GM21576 (cell line): ENCODE results near the gene KCNJ5.

Experiments
- ATAC-seq: cut with Tn5 transposase; IDR thresholded peaks from one replicate; pipeline ENCODE4 v1.9.1; 2021; ENCODE audit warnings: mild to moderate bottlenecking, moderate library complexity; ENCODE audit not compliant: unreplicated experiment

KCNJ5 gene

DNA sequence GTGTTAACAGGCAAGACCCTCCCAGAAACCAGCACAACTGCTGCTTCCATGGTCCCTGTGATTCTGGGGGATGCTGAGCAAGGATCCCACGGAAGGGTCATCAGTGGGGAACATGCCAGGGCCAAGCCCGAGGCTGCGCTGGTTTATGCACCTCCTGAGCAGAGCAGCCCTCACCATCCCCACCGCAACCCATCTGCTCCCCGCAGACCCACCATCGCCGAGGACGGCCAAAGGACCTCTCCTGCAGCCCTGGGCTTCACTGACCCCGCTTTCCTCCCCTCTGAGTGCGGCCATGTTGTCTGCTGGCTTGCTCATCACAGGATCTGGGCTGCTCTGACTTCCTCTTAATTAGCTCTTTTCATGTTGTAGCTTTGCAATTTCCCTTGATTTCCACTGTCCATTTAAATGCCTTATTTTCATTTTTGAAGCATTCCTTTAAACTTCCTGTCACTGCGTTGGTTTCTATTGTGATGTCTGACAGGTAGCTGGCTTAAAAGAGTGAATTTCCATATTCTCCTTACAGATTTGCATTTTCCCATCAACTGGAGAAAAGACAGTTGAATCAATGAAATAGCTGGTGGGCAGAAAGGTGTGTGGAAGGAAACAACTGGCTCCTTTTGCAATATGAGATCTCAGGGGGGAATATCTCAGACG, 36.7 kb downstream of the KCNJ5 start:
- ATAC-seq, result no peak

DNA sequence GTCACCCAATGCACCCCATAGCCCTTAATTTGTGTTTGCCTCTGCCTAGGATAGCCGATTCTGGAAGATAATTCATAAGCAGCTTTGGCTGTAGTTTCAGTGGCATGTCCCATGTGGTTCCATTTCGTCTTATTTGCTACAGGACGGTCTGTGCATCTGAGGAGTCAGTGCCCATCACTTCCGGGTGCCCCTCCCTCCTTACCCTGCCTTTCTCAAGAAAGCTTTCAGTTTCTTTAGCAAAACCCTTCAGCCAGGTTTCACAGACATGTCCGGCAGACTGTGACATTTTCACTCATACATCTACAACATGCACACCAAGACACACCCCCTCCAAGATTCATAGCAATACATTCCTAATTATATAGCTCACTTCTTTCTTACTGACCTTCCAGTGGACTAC, 37.2 kb downstream of the KCNJ5 start:
- peak; percentile 98 for ATAC-seq

DNA sequence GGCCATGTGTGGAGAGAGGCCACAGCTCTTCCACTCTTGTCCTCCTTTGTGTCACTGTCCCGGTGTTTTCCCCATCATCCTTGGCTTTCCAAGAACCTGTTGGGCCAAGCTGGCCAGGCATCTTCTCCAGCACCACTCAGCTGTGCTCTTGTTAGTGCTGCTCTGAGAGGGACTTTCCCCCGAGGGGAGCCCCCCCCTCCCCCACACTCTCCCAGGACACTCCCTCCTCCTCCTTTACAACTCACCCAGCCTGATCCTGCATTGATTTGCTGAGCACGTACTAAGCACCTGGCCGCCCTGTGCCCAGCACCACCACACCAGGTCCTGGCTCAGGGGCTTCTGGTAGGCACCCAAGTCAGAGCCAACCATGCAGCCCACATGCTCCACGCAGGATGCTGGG, 38.3 kb downstream of the KCNJ5 start:
- ATAC-seq, result no peak

GRCh38 chr11:128929991-128930390, 38.8 kb downstream of the KCNJ5 start:
- ATAC-seq, result no peak

- ATAC-seq, result no peak
These were observed 39.9 kb downstream of the KCNJ5 start for GRCh38 chr11:128931066-128931465.

- no peak for ATAC-seq
These were observed 40.5 kb downstream of the KCNJ5 start for GRCh38 chr11:128931668-128932067.

GRCh38 chr11:128933481-128934178, 42.5 kb downstream of the KCNJ5 start:
- ATAC-seq, result no peak

DNA sequence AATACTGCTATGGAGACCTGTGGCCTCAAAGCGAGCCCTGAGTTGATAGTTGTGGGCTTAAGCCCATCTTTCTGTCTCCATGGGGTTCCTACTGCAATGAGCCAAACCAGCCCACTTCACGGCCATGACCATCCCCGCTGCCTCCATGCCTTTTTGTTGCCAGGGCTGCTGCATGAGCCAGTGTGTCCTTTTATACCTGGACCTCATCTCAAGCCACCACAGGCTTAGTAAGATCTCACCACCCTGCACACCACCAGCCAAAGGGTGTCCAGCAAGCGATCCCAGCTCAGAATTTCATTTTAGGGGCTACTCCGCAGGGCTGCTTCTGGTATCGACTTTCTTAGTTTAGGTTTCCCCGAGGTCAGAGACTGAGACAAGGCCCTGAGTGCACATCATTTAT, 43.2 kb downstream of the KCNJ5 start:
- no peak for ATAC-seq

- ATAC-seq, result no peak
These were observed 43.8 kb downstream of the KCNJ5 start for GRCh38 chr11:128934926-128935325.

GRCh38 chr11:128936606-128937251, 45.6 kb downstream of the KCNJ5 start:
- no peak for ATAC-seq

DNA sequence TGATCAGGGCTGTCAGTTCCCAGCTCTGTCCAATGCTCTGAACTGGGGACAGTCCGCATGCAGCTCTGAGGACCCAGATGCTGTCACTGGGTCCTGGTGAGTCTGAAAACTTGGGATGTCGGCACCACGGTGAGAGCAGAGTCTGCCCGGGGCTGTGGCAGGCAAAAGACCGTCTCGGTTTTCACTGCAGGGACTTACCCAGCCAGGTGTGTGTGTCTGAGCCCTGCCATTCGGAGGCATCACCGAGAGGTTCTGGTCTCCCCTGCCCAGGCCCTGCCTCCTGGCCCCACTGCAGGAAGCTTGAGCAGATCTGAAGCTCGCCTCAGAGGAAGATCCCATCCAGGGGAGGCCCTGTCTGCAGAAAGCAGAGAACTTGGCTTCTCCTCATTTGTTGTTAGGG, 46.3 kb downstream of the KCNJ5 start:
- no peak for ATAC-seq

DNA sequence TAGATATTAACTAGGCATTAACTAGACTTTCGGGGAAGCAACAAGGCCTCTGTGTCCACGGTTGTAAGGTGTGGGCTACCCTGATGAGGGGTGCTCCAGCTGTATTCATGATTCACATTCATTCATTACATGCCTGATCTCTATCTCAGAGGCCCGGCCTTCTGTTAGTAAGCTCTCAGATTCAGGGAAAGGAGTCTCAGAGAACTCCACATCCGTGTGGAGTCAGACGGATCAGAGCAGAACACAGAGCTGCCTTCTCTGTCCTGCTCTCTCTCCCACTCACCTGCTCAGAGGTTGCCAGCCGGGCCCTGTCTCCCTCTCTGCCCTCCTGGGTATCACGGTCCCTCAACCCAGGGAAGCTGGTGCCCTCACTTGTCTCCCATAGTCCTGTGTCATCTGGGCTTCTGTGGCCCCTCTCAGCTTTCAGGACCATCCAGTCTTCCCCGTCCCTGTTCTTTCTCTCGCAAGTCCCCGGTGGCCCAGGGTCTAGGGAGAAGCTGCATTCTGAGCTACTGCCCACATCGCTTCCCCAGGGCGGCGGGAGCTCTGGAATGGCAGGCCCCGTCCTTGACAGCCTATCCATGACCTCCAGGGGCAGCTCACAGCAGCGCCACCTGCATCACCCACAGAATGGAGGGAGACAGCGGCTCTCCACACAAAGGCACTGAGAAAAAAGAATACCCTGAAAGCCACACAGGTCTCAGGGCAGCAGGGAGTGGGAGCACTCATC, 47.2 kb downstream of the KCNJ5 start:
- no peak for ATAC-seq

GRCh38 chr11:128939591-128939990, 48.4 kb downstream of the KCNJ5 start:
- no peak for ATAC-seq

- no peak for ATAC-seq
These were observed 49.0 kb downstream of the KCNJ5 start for GRCh38 chr11:128940156-128940555.

DNA sequence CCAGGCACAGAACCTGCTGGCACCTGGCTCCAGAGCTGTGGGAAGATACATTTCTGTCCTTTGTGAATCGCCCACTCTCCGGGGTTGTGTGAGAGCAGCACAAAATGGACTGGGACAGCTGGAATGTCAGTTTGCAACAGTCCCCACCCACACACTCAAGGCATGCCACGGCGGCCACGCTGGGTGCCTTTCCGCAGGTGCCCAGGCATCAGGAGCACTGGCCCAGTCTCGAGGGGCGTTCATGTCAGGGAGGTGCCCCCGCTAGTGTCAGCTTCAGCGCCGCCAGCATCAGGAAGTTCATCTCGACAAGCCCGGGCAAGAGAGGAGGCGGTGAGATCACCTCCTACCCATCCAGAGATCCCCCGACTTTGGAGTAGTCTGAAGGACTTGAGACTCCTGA, 49.4 kb downstream of the KCNJ5 start:
- no peak for ATAC-seq

DNA sequence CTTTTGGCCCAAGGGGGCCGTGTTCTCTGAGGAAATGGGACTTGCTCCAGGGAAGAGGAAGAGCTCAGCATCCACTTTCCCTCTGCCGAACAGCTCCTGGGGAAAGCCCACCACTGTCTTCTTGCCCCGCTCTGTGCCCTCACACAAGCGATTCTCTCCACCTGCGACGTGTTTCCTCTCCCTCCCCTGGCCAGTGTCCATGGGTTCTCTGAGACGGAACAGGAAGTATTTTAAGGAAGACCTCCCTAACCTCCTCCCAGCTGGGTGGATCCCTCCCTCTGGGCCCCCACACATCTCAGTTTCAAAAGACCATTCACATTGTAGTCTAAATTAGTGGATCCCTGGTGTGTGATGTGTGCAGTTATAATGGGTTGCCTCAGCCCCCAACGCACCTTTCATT, 50.0 kb downstream of the KCNJ5 start:
- ATAC-seq, result no peak

- no peak for ATAC-seq
These were observed 50.6 kb downstream of the KCNJ5 start for GRCh38 chr11:128941573-128942271.

- ATAC-seq, result no peak
These were observed 51.1 kb downstream of the KCNJ5 start for GRCh38 chr11:128942272-128942612.

- ATAC-seq, result no peak
These were observed 51.8 kb downstream of the KCNJ5 start, which contains the start of gene TP53AIP1 for GRCh38 chr11:128942817-128943427. Gene TP53AIP1, minus strand, starts transcription at chr11:128942871. Its CDS starts 5,053 bp downstream, at chr11:128937818.

GRCh38 chr11:128943428-128943976, 52.3 kb downstream of the KCNJ5 start:
- no peak for ATAC-seq
